ENCODE measurements around the gene ZMIZ1. TPM values are rescaled to one million over a fixed set of nuclear protein-coding genes. Genes with fewer than 3 reads are reported as not detected.
A peak's percentile ranks its signal among the peaks of the same experiment; 100 is the strongest.

The ZMIZ1 gene
- total and polyA plus RNA-seq, 4 donors = 18.3 to 80.2 (median 42.6) TPM

GRCh38 chr10:79162861-79163665 lies 94.3 kb downstream of the ZMIZ1 start:
- Histone ChIP-seq H3K4me1 (ENCODE audit: control insufficient read depth in 5 of 5, insufficient read depth in 5 of 5, low read length in 5 of 5) (peaks cover 16 to 50% (median 35%) of the 10 kb centered on the region in 5 donors), H3K9ac (ENCODE audit: insufficient read depth in 1 of 2, low read length in 2 of 2) (no peak overlapping the region), H3K4me3 (no peak overlapping the region), H3K9me3 (ENCODE audit: control insufficient read depth in 4 of 4, insufficient read depth in 3 of 4, low read length in 3 of 4) (no peaks in the 10 kb centered on the region), H3K27ac (ENCODE audit: low read depth in 1 of 2, low read length in 1 of 2) (peak overlapping the region; percentile 5 to 21), H3K36me3 (ENCODE audit: control insufficient read depth in 4 of 4, insufficient read depth in 4 of 4, low read length in 4 of 4) (peaks cover 0 to 27% (median 16%) of the 10 kb centered on the region in 4 donors), H3K27me3 (ENCODE audit: control insufficient read depth in 3 of 3, insufficient read depth in 3 of 3, low read length in 2 of 3) (no peaks in the 10 kb centered on the region)
- TF ChIP-seq CTCF (IDR thresholded peaks at IDR 0.05; ENCODE audit: control extremely low read depth, extremely low read depth) = no peak
- DNase-seq = no peak
- no peak for ATAC-seq (ENCODE audit: insufficient read depth, low FRiP score)
- WGBS, 2 donors = 74% methylated on average over 17 of the region's 17 CpGs

DNA sequence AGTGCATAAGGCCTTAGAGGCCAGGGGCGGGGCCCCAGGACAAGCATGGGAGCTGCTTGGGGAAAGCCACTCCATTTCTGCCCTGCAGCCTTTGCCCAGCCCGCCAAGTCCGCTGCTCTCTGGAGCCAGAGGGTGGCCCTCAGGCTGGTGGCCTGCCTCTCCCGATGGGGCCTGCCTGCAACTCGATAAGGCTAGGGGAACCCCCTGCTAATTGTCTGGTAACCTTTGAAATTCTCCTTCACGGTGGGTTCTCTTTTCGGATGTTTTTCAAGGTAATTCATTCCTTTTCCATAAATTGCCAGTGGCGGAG lies 94.9 kb downstream of the ZMIZ1 start:
- Histone ChIP-seq H3K36me3 (ENCODE audit: control insufficient read depth in 4 of 4, insufficient read depth in 4 of 4, low read length in 4 of 4) (peaks cover 0 to 31% (median 17%) of the 10 kb centered on the region in 4 donors), H3K27ac (ENCODE audit: low read depth in 1 of 2, low read length in 1 of 2) (no peak overlapping the region), H3K9me3 (ENCODE audit: control insufficient read depth in 4 of 4, insufficient read depth in 3 of 4, low read length in 3 of 4) (no peaks in the 10 kb centered on the region), H3K4me1 (ENCODE audit: control insufficient read depth in 5 of 5, insufficient read depth in 5 of 5, low read length in 5 of 5) (peaks cover 11 to 44% (median 30%) of the 10 kb centered on the region in 5 donors), H3K9ac (ENCODE audit: insufficient read depth in 1 of 2, low read length in 2 of 2) (no peak overlapping the region), H3K4me3 (no peak overlapping the region), H3K27me3 (ENCODE audit: control insufficient read depth in 3 of 3, insufficient read depth in 3 of 3, low read length in 2 of 3) (no peaks in the 10 kb centered on the region)
- ATAC-seq (ENCODE audit: insufficient read depth, low FRiP score) = no peak
- 76 to 85% methylated on average over 8 of the region's 8 CpGs for WGBS, 2 donors
- TF ChIP-seq CTCF (IDR thresholded peaks at IDR 0.05; ENCODE audit: control extremely low read depth, extremely low read depth) = no peak
- DNase-seq = no peak

GRCh38 chr10:79164075-79164474 lies 95.3 kb downstream of the ZMIZ1 start:
- no peak overlapping the region for H3K4me3 ChIP-seq
- no peak for ATAC-seq (ENCODE audit: insufficient read depth, low FRiP score)
- H3K9ac ChIP-seq (ENCODE audit: insufficient read depth in 1 of 2, low read length in 2 of 2) = no peak overlapping the region
- WGBS, 2 donors = 90 to 95% methylated on average over 9 of the region's 9 CpGs
- H3K9me3 ChIP-seq (ENCODE audit: control insufficient read depth in 4 of 4, insufficient read depth in 3 of 4, low read length in 3 of 4) = no peaks in the 10 kb centered on the region
- no peak for TF ChIP-seq CTCF (IDR thresholded peaks at IDR 0.05; ENCODE audit: control extremely low read depth, extremely low read depth)
- H3K36me3 ChIP-seq (ENCODE audit: control insufficient read depth in 4 of 4, insufficient read depth in 4 of 4, low read length in 4 of 4) = peaks cover 0 to 35% (median 18%) of the 10 kb centered on the region in 4 donors
- H3K4me1 ChIP-seq (ENCODE audit: control insufficient read depth in 5 of 5, insufficient read depth in 5 of 5, low read length in 5 of 5) = peaks cover 8 to 40% (median 25%) of the 10 kb centered on the region in 5 donors
- H3K27ac ChIP-seq (ENCODE audit: low read depth in 1 of 2, low read length in 1 of 2) = no peak overlapping the region
- no peak for DNase-seq
- no peaks in the 10 kb centered on the region for H3K27me3 ChIP-seq (ENCODE audit: control insufficient read depth in 3 of 3, insufficient read depth in 3 of 3, low read length in 2 of 3)

Measured in lung (tissue), 12 donors.